GM21390 (cell line): Measurements from ENCODE around the gene ZC3HAV1.
"Not testable (repeated sequence)": the region's sequence is repeated elsewhere in the genome, so short reads cannot be mapped to it uniquely, and the experiment has no call there.

Source experiments
- ATAC-seq: cut with Tn5 transposase; IDR thresholded peaks from one replicate; pipeline ENCODE4 v1.9.1; 2021; ENCODE audit not compliant: unreplicated experiment

ZC3HAV1 gene

GRCh38 chr7:139088268-139088667 lies 21.3 kb downstream of the ZC3HAV1 start:
- no peak for ATAC-seq

- no peak for ATAC-seq
These were observed 22.3 kb downstream of the ZC3HAV1 start for GRCh38 chr7:139087212-139087611.

GRCh38 chr7:139086454-139086853 lies 23.1 kb downstream of the ZC3HAV1 start:
- ATAC-seq = no peak

- ATAC-seq = no peak
These were observed 24.8 kb downstream of the ZC3HAV1 start for GRCh38 chr7:139084709-139085108.

- ATAC-seq = no peak
These were observed 27.9 kb downstream of the ZC3HAV1 start for GRCh38 chr7:139081584-139081983.

GRCh38 chr7:139080905-139081304 lies 28.6 kb downstream of the ZC3HAV1 start:
- ATAC-seq = no peak

GRCh38 chr7:139079861-139080260 lies 29.7 kb downstream of the ZC3HAV1 start:
- ATAC-seq = no peak

GRCh38 chr7:139078911-139079310 lies 30.6 kb downstream of the ZC3HAV1 start:
- ATAC-seq = no peak

- ATAC-seq = no peak
These were observed 31.1 kb downstream of the ZC3HAV1 start for GRCh38 chr7:139078399-139078798.

GRCh38 chr7:139077706-139078105 lies 31.8 kb downstream of the ZC3HAV1 start:
- ATAC-seq = not testable (repeated sequence)

- no peak for ATAC-seq
These were observed 33.4 kb downstream of the ZC3HAV1 start for GRCh38 chr7:139075871-139076686.

GRCh38 chr7:139075031-139075652 lies 34.4 kb downstream of the ZC3HAV1 start:
- ATAC-seq = peak; percentile 89

GRCh38 chr7:139072796-139073195 lies 36.7 kb downstream of the ZC3HAV1 start:
- ATAC-seq = no peak

- ATAC-seq = no peak
These were observed 37.8 kb downstream of the ZC3HAV1 start for GRCh38 chr7:139071680-139072079.

GRCh38 chr7:139068544-139069399 lies 40.7 kb downstream of the ZC3HAV1 start:
- no peak for ATAC-seq

- no peak for ATAC-seq
These were observed 43.2 kb downstream of the ZC3HAV1 start for GRCh38 chr7:139066315-139066714.

GRCh38 chr7:139065323-139065722 lies 44.2 kb downstream of the ZC3HAV1 start:
- no peak for ATAC-seq

- ATAC-seq = no peak
These were observed 48.1 kb downstream of the ZC3HAV1 start for GRCh38 chr7:139061416-139061815.

GRCh38 chr7:139060695-139061237 lies 48.8 kb downstream of the ZC3HAV1 start:
- no peak for ATAC-seq

- no peak for ATAC-seq
These were observed 49.6 kb downstream of the ZC3HAV1 start for GRCh38 chr7:139059905-139060304.

GRCh38 chr7:139058943-139059342 lies 50.6 kb downstream of the ZC3HAV1 start:
- no peak for ATAC-seq
